ENCODE data around the gene CHCHD6.

CHCHD6 gene

GRCh38 chr3:126963261-126964190 is 259.5 kb downstream of the CHCHD6 start:
- Mint-ChIP-seq H3K27me3 (no peaks in the 10 kb centered on the region), H3K36me3 (peaks cover 2% of the 10 kb centered on the region), H3K4me3 (no peak overlapping the region), H3K4me1 (no peaks in the 10 kb centered on the region), H3K9me3 (no peaks in the 10 kb centered on the region), H3K27ac (no peak overlapping the region)

GRCh38 chr3:126964261-126964660 is 260.2 kb downstream of the CHCHD6 start:
- Mint-ChIP-seq H3K27me3 (no peaks in the 10 kb centered on the region), H3K36me3 (peaks cover 2% of the 10 kb centered on the region), H3K4me1 (no peaks in the 10 kb centered on the region), H3K27ac (no peak overlapping the region), H3K9me3 (no peaks in the 10 kb centered on the region), H3K4me3 (no peak overlapping the region)

- Mint-ChIP-seq H3K27me3 (no peaks in the 10 kb centered on the region), H3K4me3 (no peak overlapping the region), H3K4me1 (no peaks in the 10 kb centered on the region), H3K27ac (no peak overlapping the region), H3K36me3 (peaks cover 2% of the 10 kb centered on the region), H3K9me3 (no peaks in the 10 kb centered on the region)
Observed at GRCh38 chr3:126964950-126965349, 260.9 kb downstream of the CHCHD6 start.

- no peaks in the 10 kb centered on the region for H3K4me1 Mint-ChIP-seq
- no peaks in the 10 kb centered on the region for H3K9me3 Mint-ChIP-seq
- no peak overlapping the region for H3K27ac Mint-ChIP-seq
- no peaks in the 10 kb centered on the region for H3K36me3 Mint-ChIP-seq
- no peak overlapping the region for H3K4me3 Mint-ChIP-seq
- no peaks in the 10 kb centered on the region for H3K27me3 Mint-ChIP-seq
Observed at GRCh38 chr3:126965526-126966080, 261.6 kb downstream of the CHCHD6 start.

GRCh38 chr3:126967386-126967785 is 263.3 kb downstream of the CHCHD6 start:
- Mint-ChIP-seq H3K27me3 (no peaks in the 10 kb centered on the region), H3K27ac (no peak overlapping the region), H3K4me3 (no peak overlapping the region)

GRCh38 chr3:126968391-126969390 is 264.7 kb downstream of the CHCHD6 start:
- Mint-ChIP-seq H3K36me3 (no peaks in the 10 kb centered on the region), H3K9me3 (no peaks in the 10 kb centered on the region), H3K27me3 (no peaks in the 10 kb centered on the region), H3K27ac (no peak overlapping the region), H3K4me1 (no peaks in the 10 kb centered on the region), H3K4me3 (no peak overlapping the region)

More at GRCh38 chr3:126967386-126967785, 263.3 kb downstream of the CHCHD6 start:
- Mint-ChIP-seq H3K36me3 (no peaks in the 10 kb centered on the region), H3K4me1 (no peaks in the 10 kb centered on the region), H3K9me3 (no peaks in the 10 kb centered on the region)

- H3K4me3 Mint-ChIP-seq: no peak overlapping the region
Observed at GRCh38 chr3:126969586-126969985, 265.5 kb downstream of the CHCHD6 start.

GRCh38 chr3:126970101-126970500 is 266.1 kb downstream of the CHCHD6 start:
- H3K36me3 Mint-ChIP-seq: peaks cover 7% of the 10 kb centered on the region
- H3K4me1 Mint-ChIP-seq: no peaks in the 10 kb centered on the region
- H3K27me3 Mint-ChIP-seq: peaks cover 7% of the 10 kb centered on the region
- no peak overlapping the region for H3K27ac Mint-ChIP-seq
- peaks cover 11% of the 10 kb centered on the region for H3K9me3 Mint-ChIP-seq
- H3K4me3 Mint-ChIP-seq: no peak overlapping the region

More at GRCh38 chr3:126969586-126969985, 265.5 kb downstream of the CHCHD6 start:
- H3K4me1 Mint-ChIP-seq: no peaks in the 10 kb centered on the region
- H3K9me3 Mint-ChIP-seq: peaks cover 6% of the 10 kb centered on the region
- H3K36me3 Mint-ChIP-seq: peaks cover 2% of the 10 kb centered on the region
- H3K27ac Mint-ChIP-seq: no peak overlapping the region
- peaks cover 3% of the 10 kb centered on the region for H3K27me3 Mint-ChIP-seq

- H3K4me3 Mint-ChIP-seq: no peak overlapping the region
- peaks cover 9% of the 10 kb centered on the region for H3K27me3 Mint-ChIP-seq
- peaks cover 15% of the 10 kb centered on the region for H3K9me3 Mint-ChIP-seq
- H3K27ac Mint-ChIP-seq: no peak overlapping the region
- peaks cover 9% of the 10 kb centered on the region for H3K36me3 Mint-ChIP-seq
- H3K4me1 Mint-ChIP-seq: no peaks in the 10 kb centered on the region
Observed at GRCh38 chr3:126970921-126971320, 266.9 kb downstream of the CHCHD6 start.

- peaks cover 15% of the 10 kb centered on the region for H3K9me3 Mint-ChIP-seq
- no peak overlapping the region for H3K4me3 Mint-ChIP-seq
- H3K4me1 Mint-ChIP-seq: no peaks in the 10 kb centered on the region
- peaks cover 9% of the 10 kb centered on the region for H3K36me3 Mint-ChIP-seq
- H3K27me3 Mint-ChIP-seq: peaks cover 9% of the 10 kb centered on the region
- H3K27ac Mint-ChIP-seq: no peak overlapping the region
Observed at GRCh38 chr3:126971891-126972351, 267.9 kb downstream of the CHCHD6 start.

- peaks cover 15% of the 10 kb centered on the region for H3K9me3 Mint-ChIP-seq
- H3K27ac Mint-ChIP-seq: no peak overlapping the region
- no peak overlapping the region for H3K4me3 Mint-ChIP-seq
- no peaks in the 10 kb centered on the region for H3K4me1 Mint-ChIP-seq
- H3K27me3 Mint-ChIP-seq: peaks cover 9% of the 10 kb centered on the region
- peaks cover 9% of the 10 kb centered on the region for H3K36me3 Mint-ChIP-seq
Observed at GRCh38 chr3:126972866-126973265, 268.8 kb downstream of the CHCHD6 start.

GRCh38 chr3:126973814-126974213 is 269.8 kb downstream of the CHCHD6 start:
- Mint-ChIP-seq H3K4me3 (no peak overlapping the region), H3K9me3 (peaks cover 15% of the 10 kb centered on the region), H3K4me1 (no peaks in the 10 kb centered on the region), H3K36me3 (peaks cover 9% of the 10 kb centered on the region), H3K27me3 (peaks cover 12% of the 10 kb centered on the region), H3K27ac (no peak overlapping the region)

- peaks cover 15% of the 10 kb centered on the region for H3K9me3 Mint-ChIP-seq
- H3K27me3 Mint-ChIP-seq: peaks cover 13% of the 10 kb centered on the region
- no peak overlapping the region for H3K4me3 Mint-ChIP-seq
- peaks cover 2% of the 10 kb centered on the region for H3K4me1 Mint-ChIP-seq
- no peak overlapping the region for H3K27ac Mint-ChIP-seq
- H3K36me3 Mint-ChIP-seq: peaks cover 9% of the 10 kb centered on the region
Observed at GRCh38 chr3:126974756-126975155, 270.7 kb downstream of the CHCHD6 start.

- Mint-ChIP-seq H3K4me3 (no peak overlapping the region), H3K27me3 (peaks cover 15% of the 10 kb centered on the region), H3K27ac (no peak overlapping the region), H3K4me1 (peaks cover 9% of the 10 kb centered on the region), H3K36me3 (peaks cover 9% of the 10 kb centered on the region), H3K9me3 (peaks cover 15% of the 10 kb centered on the region)
Observed at GRCh38 chr3:126976906-126977305, 272.9 kb downstream of the CHCHD6 start.

- Mint-ChIP-seq H3K9me3 (peaks cover 15% of the 10 kb centered on the region), H3K4me1 (peaks cover 9% of the 10 kb centered on the region), H3K4me3 (no peak overlapping the region), H3K36me3 (peaks cover 9% of the 10 kb centered on the region), H3K27me3 (peaks cover 15% of the 10 kb centered on the region), H3K27ac (peak overlapping the region; percentile 82)
Observed at GRCh38 chr3:126977821-126978220, 273.8 kb downstream of the CHCHD6 start.

Data from activated naive CD4-positive, alpha-beta T cell treated with anti-CD3 and anti-CD28 coated beads, Interleukin-2, amount 50 U/mL, for 24 hours (primary cell).